NCI-H2081 (cell line): ENCODE results near the gene PLD6.
"Not testable (repeated sequence)": the region's sequence is repeated elsewhere in the genome, so short reads cannot be mapped to it uniquely, and the experiment has no call there.

Source experiments
- DNase-seq, 2 experiments: peaks; one replicate each; lab custom pipeline; 2025; lab: John Stamatoyannopoulos, UW

Gene PLD6

DNA sequence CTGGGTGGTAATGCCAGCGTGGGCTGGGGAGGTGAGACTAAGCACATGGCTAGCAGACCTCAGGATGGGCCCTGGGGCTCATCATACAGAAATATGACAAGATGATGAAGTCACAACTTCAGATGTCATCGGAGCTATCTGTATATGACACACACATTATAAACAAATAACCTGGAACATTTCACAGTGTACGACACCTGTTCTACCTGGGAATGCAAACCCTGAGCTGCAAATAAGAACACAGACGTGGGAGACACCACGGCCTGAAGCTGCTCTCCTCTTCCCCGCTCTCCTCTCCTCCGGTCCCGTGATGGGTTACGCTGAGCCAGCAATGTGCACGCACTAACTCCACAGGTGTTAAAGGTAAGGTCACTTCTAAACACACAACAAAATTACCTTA lies 4.9 kb downstream of the PLD6 start:
- DNase-seq = no peak

DNA sequence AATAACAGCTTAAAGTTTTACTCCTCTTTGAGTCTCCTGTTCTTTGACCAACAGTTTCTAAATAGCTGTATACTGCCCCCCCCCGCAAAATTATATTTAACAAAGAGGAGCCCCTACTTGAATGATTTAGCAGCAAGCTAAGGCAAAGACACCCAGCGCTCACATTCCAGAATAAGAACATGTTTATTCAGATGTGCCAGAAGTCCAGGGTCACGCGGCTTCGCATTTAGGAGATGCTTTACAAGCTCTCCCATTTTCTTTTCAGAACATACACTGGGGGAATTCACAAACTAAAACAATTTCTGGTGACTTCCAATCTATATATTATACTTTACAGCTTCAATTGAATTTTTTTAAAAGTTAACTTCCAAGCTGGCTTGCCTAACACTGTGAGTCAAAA lies 5.3 kb downstream of the PLD6 start:
- no peak for DNase-seq

DNA sequence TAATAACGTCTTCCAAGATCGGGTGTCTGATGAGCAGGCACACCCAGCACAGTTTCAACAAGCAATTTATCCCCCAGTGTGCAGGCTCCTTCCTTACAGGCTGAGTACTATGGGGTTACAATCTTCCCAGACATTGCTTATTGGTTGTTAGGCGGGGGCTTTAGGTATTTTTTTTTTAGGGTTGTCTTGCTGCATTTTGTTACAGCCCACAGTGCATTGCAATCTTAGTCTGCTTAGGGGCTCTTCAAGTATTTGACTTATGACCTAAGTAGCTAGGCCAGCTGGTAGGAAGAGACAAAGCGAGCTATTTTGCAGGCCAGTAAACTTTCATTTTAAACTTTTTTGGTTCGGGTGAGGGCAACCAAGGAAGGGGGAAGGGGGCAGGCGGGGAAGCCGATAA lies 5.8 kb downstream of the PLD6 start:
- DNase-seq = no peak

DNA sequence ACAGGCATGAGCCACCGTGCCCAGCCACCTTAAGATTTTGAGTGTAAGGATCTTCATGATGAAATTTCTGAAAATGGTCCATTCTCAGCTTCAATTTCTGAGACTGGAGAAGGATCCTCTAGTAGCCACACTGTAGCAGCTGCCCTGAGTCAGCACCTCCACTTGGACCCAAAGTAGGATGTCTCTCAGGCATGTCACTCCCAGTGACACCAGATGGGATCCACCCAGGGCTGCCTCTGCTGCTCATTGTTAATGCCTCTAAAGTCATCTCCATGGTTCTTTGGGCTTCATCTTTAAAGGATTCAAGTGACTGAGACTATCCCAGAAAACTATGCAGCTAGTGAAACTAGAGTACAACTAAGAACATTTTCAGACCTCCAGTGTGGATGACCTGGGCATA lies 7.9 kb downstream of the PLD6 start:
- DNase-seq = no peak

DNA sequence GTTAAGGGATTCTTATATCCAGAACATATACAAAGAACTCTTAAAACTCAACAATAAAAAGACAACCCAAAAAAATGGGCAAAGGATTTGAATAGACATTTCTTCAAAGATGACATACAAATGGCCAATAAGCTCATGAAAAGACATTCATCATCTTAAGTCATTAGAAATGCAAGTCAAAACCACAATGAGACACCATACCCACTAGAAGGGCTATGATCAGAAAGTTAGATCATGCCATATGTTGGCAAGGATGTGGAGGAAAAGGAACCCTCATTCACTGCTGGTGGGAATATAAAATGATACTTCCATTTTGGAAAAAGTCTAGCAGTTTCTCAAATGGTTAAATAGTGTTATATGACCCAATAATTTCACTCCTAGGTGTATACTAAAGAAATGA lies 9.4 kb downstream of the PLD6 start:
- no peak for DNase-seq

DNA sequence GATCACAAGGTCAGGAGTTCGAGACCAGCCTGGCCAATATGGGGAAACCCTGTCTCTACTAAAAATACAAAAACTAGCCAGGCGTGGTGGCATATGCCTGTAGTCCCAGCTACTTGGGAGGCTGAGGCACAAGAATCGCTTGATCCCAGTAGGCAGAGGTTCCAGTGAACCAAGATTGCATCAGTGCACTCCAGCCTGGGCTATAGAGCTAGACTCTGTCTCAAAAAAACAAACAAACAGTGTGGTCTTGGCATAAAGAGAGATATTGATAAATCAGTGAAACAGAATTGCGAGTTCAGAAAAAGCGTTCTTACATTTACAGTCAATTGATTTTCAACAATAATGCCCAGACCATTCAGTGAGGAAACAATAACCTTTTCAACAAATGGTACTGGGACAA lies 10.7 kb downstream of the PLD6 start:
- DNase-seq = not testable (repeated sequence)

DNA sequence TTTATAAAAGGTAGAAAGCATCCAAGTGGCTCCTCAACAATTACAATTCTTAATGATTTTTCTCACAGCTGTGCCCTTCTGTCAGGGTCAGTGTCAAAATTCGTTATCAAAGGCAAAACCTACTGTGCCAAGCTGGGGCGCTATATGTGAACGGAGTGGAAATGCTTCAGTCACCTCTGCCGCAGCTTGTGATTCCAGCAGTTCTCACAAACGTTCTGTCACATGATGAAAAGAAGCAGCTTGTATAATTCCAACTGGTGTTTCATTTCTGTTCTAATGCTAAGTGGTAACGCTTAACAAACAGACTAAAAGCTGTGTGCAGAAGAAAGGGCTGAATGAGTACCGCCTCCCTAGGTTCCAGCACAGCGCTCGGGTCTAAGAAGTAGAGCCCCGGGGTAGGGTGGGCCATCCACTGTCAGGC lies 14.2 kb downstream of the PLD6 start:
- peak in 1 of 2 experiments; percentile 13 for DNase-seq

DNA sequence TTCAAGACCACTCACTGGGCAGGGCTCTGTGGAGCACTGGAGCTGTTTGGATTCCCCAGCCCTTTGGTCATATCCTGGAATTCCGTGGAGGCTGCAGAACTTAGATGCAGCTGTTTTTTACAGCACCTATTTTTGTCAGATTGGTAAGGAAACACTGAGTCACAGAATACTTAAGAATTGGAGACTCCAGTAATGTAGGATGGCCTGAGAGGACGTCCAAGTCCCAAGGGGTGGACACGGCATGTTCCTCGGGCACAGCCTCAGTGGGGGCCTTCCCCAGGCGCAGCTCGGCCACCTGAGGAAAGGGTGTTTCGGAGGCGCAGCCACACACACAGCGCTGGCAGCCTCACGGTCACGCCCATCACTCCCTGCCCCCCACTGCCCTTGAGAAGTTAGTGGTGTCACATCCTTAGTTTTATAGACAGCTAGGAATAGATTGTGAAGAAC lies 14.8 kb downstream of the PLD6 start:
- DNase-seq = no peak

DNA sequence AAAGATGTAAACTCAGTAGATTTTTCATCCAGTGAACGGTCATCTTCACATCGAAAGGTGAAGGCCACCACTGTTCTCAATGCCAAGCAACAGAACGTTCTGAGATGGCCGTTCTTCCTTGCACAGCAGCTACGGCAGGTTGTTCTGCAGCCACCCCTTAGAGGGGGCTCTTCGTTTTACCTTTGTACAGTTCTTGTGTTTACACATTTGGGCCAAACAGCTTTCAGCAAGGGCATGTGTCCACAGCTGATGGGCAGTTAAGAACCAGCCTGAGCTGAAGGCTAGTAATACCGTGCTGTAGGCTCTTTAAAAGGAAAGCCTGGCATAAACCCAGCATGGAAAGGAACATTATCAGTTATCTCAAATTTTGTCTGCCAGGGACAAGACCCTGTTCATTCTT lies 15.9 kb downstream of the PLD6 start:
- DNase-seq = no peak

DNA sequence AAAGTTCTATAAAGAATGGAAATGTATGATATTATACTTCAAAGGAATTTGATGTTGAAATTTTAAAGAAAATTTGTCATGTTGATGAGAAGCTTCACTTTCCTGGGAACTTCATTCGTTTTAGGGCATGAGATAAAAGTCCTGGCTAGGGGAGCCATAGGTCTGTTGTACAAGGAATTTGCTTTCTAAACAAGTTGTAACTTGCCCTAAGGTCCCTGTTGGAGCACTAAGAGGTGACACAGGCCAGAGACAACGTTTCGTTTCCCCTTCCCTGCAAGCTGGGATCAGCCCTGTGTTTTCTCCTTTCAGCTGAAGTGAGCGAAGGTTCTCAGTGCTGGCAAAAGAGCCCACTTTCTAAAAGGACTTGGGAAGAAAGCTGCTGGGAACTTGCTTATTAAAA lies 16.6 kb downstream of the PLD6 start:
- no peak for DNase-seq

DNA sequence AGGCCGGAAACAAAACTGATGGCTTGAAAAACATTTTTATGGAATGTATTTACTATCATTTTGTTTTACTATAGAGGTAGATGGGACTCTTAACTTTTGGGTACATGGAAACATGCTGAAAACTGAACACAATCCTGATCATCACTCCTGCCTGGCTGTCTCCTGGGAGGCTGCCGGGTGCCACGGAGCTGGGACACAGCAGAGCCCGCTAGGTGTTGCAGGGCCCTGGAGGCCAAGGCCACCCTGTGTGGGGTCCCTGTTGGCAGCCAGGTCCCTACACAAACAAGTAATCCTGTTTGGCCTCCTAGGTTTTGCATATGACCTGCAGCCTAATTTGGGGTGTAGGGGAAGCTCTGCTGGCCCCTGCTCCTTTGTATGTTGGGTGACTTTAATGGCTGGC lies 17.5 kb downstream of the PLD6 start:
- no peak for DNase-seq

DNA sequence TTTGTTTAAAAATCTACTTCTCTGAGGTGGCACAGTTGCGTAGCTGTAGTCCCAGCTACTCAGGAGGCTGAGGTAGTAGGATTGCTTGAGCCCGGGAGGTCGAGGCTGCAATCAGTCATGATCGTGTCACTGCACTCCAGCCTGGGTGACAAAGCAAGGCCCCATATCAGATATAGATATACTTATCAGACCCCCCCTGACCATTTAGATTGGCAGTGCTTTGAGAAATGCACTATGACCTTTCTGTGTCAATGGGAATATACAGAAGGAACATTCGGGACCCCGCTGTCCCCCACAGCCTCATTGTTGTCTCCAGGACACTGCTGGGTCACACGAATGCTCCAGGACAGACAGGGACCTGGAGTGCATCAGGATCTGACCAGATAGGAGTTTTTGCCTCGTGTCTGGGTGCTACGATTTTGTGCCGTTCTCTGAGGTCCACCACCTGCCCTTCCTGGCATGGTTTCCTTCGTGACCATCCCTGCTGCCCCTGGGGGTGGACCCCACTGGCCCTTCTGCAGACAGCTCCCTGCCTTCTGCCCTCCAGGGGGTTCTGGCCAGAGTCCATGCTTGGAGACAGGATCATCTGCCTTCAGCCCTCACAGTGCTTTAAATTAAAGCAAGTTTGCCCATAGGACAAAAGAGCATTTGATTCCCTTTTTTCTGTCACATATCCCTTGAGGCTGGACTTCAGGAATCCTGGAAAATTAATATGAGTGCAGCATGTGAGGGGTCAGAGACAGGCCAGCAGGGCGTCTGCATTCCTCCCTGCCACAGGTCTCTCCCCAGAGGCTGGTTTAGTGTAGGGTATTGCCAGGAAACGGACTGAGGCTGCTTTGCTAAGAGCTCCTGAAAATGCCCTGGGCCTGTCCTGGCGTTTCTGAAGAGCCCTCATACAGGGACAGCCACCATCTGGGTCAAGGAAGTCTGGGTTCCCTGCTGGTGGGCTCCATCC lies 19.3 kb downstream of the PLD6 start:
- no peak for DNase-seq

DNA sequence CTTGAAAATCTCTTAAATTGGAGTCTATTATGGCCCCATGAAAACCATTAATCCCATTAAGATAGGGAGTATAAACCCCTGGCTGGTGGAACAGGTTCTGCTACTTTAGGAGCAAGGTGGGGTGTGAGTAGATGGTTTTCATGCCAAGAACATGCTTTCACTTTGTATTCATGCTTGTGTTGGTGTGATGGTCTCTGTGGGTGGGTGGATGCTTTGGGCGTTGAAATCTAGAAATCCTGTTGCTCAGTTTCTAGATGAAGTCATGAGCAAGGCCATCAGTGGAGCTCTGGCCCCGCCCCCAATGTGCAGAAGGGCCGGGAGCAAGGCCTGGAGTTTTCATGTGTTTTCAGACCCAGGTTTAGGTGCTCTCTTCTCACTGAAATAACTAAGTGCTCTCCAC lies 20.1 kb downstream of the PLD6 start:
- DNase-seq = no peak

DNA sequence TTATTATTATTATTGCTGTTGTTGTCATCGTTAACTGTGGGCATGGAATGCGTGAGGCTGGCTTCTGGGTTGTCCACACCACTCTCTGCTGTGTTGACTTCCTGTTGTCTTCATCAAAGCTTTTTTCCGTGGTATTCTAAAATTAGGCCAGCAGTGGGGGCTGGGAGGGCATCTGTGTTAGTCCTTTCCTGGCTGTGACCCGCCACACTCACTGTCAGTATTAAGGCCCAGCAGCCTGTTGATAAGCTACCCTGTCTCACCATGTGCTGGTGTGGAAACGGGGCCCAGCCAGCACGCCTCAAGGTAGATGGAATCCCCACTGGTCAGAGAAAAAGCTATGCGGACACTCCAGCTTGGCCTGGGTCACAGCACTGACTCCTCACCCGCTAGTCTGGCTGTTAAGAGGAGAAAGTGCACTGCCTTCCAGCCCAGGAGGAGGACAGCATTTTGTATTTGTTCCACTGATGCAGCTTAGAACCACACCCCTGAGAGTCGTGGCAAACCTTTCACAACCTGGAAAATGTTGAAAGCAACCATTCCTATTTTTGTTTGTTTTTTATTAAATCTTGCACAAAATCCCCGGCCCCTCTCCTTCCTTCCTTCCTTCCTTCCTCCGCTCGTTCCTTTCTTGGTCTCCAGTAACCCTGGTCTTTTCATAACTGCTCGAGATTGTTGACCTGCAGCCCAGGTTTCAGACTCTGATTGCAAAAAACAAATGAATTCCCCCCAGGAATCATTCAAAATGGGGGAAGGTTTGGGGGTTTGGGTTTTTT lies 21.0 kb downstream of the PLD6 start:
- not testable (repeated sequence) for DNase-seq

DNA sequence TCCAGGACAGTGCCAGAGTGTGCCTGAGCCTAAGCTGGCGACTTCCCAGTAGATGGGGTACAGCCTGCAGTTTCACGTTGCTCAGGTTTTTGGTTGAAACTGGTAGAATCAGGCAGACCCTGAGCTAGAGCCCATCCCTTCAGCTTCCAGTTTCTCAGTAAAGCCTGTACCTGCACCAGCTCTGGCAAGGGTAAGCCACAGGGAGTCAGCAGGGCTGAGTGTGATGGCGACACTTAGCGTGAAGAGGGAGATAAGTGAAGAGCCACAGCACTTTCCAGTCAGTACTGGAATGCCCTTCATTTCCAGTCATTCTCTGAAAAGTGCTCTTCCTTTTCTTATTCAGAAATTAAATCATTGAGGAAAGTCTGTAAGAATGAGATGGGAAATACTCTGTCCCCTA lies 22.4 kb downstream of the PLD6 start:
- no peak for DNase-seq

DNA sequence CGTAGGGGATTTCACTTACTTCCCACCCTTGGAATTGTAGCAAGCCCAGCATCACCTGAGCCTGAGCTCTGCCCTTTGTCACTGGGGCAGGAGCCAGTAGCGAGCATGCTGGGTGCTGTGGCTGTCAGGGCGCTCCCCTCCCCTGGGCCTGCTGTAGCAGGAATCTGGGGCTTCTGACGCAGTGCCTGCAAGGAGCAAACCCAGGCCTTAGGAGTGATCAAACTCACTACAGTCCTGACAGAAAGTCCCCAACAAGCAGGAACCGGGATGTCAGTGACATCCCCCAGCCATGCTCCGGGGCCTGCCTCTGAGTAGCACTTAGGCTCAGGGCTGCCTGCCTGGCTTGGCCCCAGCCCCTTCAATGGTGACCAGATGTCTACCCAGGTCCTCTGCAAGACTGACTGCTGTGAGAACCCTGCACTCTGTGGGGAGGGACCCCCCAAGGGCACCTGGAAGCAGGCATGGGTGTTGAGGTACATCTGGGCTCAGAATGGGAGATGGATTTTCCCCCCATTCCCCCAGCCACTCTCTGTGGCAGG lies 23.5 kb downstream of the PLD6 start:
- no peak for DNase-seq

DNA sequence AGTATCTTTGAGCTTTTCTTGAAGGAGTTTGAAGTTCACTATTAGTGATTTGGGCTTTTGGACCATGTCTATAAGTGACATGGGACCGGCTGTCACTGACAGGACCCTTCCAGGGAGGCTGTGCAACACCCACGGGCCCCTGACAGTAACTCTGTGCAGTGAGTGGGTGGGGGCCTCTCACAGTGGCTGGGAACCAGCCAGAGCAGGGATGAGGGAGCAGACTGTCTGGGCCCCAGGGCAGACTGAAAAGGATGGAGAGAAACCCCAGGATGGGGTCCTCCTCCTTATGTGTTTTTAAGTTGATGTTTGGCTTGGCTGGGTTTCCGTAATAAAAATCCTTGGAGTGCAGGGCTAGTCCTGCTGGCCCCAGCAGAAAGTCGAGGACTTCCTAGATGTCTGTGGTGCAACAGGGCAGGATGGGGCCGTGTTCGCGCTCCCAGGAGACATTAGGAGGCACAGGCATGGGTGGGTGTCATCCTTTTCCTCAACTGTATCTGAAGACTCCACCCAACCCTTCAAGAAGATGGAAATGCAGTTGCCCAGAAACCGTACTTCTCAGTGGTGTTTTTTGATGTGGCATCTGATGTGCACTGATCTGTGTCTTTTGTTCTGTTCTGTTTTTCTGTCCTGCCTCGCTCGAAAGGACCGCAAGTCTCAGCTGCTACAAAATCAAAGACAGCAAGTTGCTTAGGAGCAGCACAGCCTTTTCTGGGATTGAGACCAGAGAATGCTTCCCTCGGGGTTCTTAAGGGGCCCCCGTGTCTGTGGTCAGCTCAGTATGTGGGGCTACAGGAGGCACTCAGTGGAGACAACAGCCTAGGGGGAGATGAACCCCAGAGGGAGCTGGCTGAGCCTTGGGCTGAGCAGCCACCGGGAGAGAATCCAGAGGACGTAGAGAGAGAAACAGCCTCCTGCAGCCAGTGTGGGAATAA lies 24.2 kb downstream of the PLD6 start:
- DNase-seq = no peak

DNA sequence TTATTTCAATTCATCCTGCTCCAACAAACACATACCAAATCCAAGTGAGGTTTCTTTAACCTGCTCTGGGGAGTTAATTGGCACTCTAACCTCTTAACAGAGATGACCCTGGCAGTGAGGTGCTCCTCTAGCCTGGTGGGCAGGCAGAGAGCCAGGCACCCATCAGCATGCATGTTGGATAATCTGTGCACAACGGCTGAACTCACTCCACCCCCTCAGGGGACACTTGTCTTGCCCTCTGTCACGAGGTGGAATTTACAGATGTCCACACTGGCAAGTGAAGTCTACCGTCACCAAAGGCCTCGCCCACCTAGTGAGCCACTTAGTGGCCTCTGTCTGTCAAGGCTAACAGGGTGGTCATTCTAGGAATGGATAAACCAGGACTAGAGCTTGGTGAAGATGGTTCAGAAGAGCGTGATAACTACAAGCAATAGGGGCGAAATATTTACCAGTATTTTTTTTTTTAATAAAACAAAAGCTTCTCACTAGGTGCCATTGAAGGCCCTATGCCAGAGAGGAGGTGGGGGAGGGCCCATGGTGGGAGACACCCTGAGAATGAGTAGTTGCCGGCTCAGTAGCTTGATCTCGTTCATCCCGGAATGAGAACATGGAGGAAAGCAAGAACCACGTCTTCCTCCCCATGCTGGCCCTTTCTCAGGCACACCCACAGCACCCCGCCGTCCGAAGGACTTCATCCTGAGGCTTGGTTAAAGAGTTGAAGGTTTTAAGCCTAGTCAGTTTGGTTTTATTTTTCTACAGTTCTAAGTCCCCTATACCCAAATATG lies 25.2 kb downstream of the PLD6 start:
- DNase-seq = no peak

DNA sequence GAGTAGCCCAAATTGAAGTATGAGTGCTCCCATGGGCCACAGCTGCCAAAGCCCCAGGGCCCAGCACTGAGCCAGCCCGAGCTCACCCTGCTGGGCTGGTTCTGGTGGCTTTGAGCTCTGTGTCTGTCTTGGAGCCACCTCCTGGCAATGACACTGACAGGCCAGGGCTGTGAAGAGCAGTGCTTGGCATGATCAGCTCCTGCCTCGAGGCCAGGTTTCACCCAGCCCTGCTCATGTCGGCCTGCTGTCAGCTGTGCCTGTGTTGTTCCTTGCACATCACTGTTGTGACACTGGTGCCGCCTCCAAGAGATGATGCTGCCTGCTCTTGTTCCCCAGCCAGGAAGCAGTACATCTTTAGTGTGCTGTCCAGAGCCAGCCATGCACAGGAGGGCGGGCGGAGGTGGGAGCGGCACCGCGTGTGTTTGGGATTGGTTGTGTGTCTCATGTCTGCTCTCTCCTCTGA lies 26.0 kb downstream of the PLD6 start:
- DNase-seq = no peak

DNA sequence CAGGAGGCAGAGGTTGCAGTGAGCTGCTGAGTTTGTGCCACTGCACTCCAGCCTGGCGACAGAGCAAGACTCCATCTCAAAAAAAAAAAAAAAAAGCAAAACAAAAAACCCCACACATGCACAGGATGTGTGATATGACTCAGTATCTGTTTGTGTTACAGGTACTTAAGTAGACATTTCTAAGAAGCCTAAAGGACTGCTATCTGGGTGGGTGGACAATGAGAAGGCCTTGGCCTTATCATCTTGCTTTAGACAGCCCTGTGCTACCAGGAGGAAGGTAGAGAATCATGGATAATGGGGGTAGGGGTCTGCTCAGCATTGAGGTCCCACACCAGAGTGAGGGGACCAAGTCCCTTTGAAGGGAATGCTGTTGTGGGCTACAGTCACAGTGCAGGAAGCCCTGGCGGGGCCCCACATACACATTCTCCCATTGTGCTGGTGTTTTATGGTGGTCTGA lies 26.7 kb downstream of the PLD6 start:
- no peak for DNase-seq

DNA sequence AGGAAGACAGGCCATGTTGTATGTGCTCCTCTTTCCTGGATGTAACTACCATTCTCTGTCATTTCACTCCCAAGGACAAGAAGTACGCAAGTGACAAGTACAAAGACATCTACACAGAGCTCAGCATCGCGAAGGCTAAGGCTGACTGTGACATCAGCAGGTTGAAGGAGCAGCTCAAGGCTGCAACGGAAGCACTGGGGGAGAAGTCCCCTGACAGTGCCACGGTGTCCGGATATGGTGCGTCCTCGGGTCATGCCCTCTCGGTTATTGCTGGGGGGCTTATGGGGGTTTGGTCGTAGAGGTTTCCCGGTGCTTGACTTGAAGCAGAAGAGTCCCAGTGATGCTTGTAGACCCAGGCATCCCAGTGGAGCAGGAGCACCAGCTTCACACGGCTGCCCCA lies 29.0 kb downstream of the PLD6 start:
- no peak for DNase-seq
